Kidney capillary endothelial cell (primary cell): ENCODE measurements around the gene CEP250.
"Not testable (repeated sequence)": the region's sequence is repeated elsewhere in the genome, so short reads cannot be mapped to it uniquely, and the experiment has no call there.

Source experiments
- DNase-seq: peaks from one replicate; pipeline ENCODE4 v3.0.0-alpha.2; 2018; ENCODE audit warnings: low spot score

The CEP250 gene

GRCh38 chr20:35457539-35457938 is 2.1 kb downstream of the CEP250 start:
- DNase-seq, result not testable (repeated sequence)

GRCh38 chr20:35458388-35458787 is 3.0 kb downstream of the CEP250 start:
- DNase-seq, result no peak

GRCh38 chr20:35461620-35462019 is 6.2 kb downstream of the CEP250 start:
- DNase-seq, result peak; percentile 40

GRCh38 chr20:35462351-35462750 is 7.0 kb downstream of the CEP250 start:
- DNase-seq, result no peak

- DNase-seq, result peak; percentile 63
These were observed 8.3 kb downstream of the CEP250 start for GRCh38 chr20:35463455-35464300.

GRCh38 chr20:35465976-35466375 is 10.6 kb downstream of the CEP250 start:
- DNase-seq, result no peak

- no peak for DNase-seq
These were observed 11.5 kb downstream of the CEP250 start for GRCh38 chr20:35466856-35467255.

- no peak for DNase-seq
These were observed 12.2 kb downstream of the CEP250 start for GRCh38 chr20:35467339-35468224.

GRCh38 chr20:35468671-35469334 is 13.4 kb downstream of the CEP250 start:
- DNase-seq, result no peak

- no peak for DNase-seq
These were observed 16.8 kb downstream of the CEP250 start for GRCh38 chr20:35472209-35472608.

GRCh38 chr20:35473684-35474083 is 18.3 kb downstream of the CEP250 start:
- no peak for DNase-seq

- DNase-seq, result no peak
These were observed 19.0 kb downstream of the CEP250 start for GRCh38 chr20:35474303-35474871.

GRCh38 chr20:35476288-35476687 is 20.9 kb downstream of the CEP250 start:
- DNase-seq, result no peak

GRCh38 chr20:35478804-35479472 is 23.5 kb downstream of the CEP250 start:
- no peak for DNase-seq

GRCh38 chr20:35479798-35480197 is 24.4 kb downstream of the CEP250 start:
- no peak for DNase-seq

GRCh38 chr20:35487479-35487878 is 32.1 kb downstream of the CEP250 start:
- DNase-seq, result no peak

GRCh38 chr20:35489717-35490116 is 34.3 kb downstream of the CEP250 start:
- DNase-seq, result no peak

- DNase-seq, result peak; percentile 63
These were observed 35.4 kb downstream of the CEP250 start for GRCh38 chr20:35490736-35491181.

GRCh38 chr20:35491823-35492222 is 36.4 kb downstream of the CEP250 start:
- no peak for DNase-seq

- DNase-seq, result no peak
These were observed 37.0 kb downstream of the CEP250 start for GRCh38 chr20:35492352-35492751.

- no peak for DNase-seq
These were observed 41.1 kb downstream of the CEP250 start for GRCh38 chr20:35496481-35496880.
